Epithelial cell of proximal tubule (primary cell): ENCODE results near the gene TPP1. TPM values are rescaled to one million over a fixed set of nuclear protein-coding genes. Genes with fewer than 3 reads are reported as not detected.

Experiments used
- DNase-seq: peaks from one replicate; pipeline ENCODE4 v3.0.0-alpha.2; 2011; ENCODE audit warnings: low read depth
- H3K4me3 ChIP-seq: 2 replicates; pipeline ENCODE4 v1.5.1; 2011; ENCODE audit warnings: low read depth, mild to moderate bottlenecking, low read length
- CTCF ChIP-seq: conservative IDR thresholded peaks from 2 replicates; pipeline ENCODE4 v1.5.1; 2012; ENCODE audit warnings: low read depth, mild to moderate bottlenecking, low read length
- total RNA-seq: library from RNA; depleted of rRNA; stranded (reverse); fragments of >200 nt; gene quantifications from 2 replicates; pipeline ENCODE4 v1.2.3, GENCODE V29; 2015

Gene TPP1
- total RNA-seq, 1 donor from 2014 or later = 15.4 TPM

- TF ChIP-seq CTCF = no peak
- H3K4me3 ChIP-seq = no peak overlapping the region
- no peak for DNase-seq
These were observed 9.3 kb upstream of the TPP1 start for GRCh38 chr11:6628526-6628925.

- TF ChIP-seq CTCF = no peak
- DNase-seq = no peak
- H3K4me3 ChIP-seq = no peak overlapping the region
These were observed 8.6 kb upstream of the TPP1 start for GRCh38 chr11:6627762-6628241.

- no peak for TF ChIP-seq CTCF
- DNase-seq = no peak
- no peak overlapping the region for H3K4me3 ChIP-seq
These were observed 7.9 kb upstream of the TPP1 start for GRCh38 chr11:6626971-6627761.

GRCh38 chr11:6625832-6626420 is 6.7 kb upstream of the TPP1 start:
- no peak for TF ChIP-seq CTCF
- DNase-seq = no peak
- H3K4me3 ChIP-seq = no peak overlapping the region

GRCh38 chr11:6625156-6625831 is 6.1 kb upstream of the TPP1 start:
- H3K4me3 ChIP-seq = no peak overlapping the region
- TF ChIP-seq CTCF = no peak
- no peak for DNase-seq

- no peak for DNase-seq
- TF ChIP-seq CTCF = no peak
- H3K4me3 ChIP-seq = no peak overlapping the region
These were observed 4.5 kb upstream of the TPP1 start for GRCh38 chr11:6623391-6624363.
